ENCODE results near the gene CCDC88C. TPM values are rescaled to one million over a fixed set of nuclear protein-coding genes. Genes with fewer than 3 reads are reported as not detected.
A peak's percentile ranks its signal among the peaks of the same experiment; 100 is the strongest.

Gene CCDC88C
- total RNA-seq, 2 experiments from 2014 or later, result 73.7 to 82.8 TPM

DNA sequence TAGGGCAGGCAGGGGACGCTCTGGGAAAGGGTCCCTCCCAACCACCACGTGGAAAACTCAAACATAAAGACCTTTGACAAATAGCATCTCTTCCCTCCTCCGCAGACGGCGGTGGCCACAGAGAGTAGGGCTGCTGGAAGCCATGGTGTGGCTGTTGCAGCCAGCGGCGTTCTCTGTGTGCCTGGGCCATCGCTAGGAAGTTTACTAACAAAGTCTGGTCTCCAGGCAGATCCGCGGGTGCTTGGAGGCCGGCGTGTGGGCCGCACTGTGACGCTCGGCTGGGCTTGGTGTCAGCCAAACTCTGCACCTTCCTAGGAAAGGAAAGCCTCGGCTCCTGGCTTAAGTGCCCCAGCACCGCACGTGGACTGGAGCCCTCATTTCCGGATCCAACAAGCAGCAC is 65.6 kb downstream of the CCDC88C start:
- intact Hi-C loops (cut with DNase I, micrococcal nuclease), result loop anchor here in 1 of 2 experiments (5.0 kb wide), 1 partner anchor 45 kb away; no protein-coding TSS in a partner anchor
- DNase-seq (no peak), ATAC-seq (no peak)
- Mint-ChIP-seq H3K4me1 (peaks cover 94% of the 10 kb centered on the region), H3K4me3 (peak overlapping the region; percentile 65), H3K27ac (peak overlapping the region; percentile 92), H3K27me3 (no peaks in the 10 kb centered on the region), H3K9me3 (ENCODE audit: low read depth) (no peaks in the 10 kb centered on the region), H3K36me3 (ENCODE audit: low read depth) (peaks cover 20% of the 10 kb centered on the region)
- POLR2A ChIA-PET, result interaction anchor here (0.8 kb wide), 1 partner anchor 25 kb away, joined by 3 read pairs; no protein-coding TSS in a partner anchor
- CTCF ChIA-PET, result interaction anchor here (0.7 to 2.9 kb wide), 4 partner anchors 9 to 150 kb away, joined by 3 to 14 read pairs (median 5); no protein-coding TSS in a partner anchor

DNA sequence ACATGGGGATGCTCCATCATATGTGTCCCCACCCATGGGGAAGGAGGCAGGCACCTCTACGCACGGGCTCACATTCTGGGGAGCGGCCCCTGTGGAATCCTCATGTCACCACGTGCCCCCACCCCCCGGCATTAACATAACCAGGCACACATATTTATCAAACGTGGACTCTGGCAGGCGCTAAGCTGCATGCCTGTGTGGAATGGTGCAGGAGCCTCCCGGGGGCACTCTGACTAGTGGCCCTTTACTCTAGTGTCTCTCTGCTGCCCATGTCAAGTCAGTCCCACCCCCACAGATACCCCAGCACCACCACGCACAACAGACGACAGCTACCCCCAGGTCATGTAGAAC is 66.1 kb downstream of the CCDC88C start:
- Mint-ChIP-seq H3K27ac (peak overlapping the region; percentile 92), H3K9me3 (ENCODE audit: low read depth) (no peaks in the 10 kb centered on the region), H3K27me3 (no peaks in the 10 kb centered on the region), H3K4me3 (peak overlapping the region; percentile 65), H3K36me3 (ENCODE audit: low read depth) (peaks cover 17% of the 10 kb centered on the region), H3K4me1 (peaks cover 95% of the 10 kb centered on the region)
- ChIA-PET POLR2A (interaction anchor here (1.2 to 3.1 kb wide), 5 partner anchors 23 to 59 kb away, joined by 4 to 9 read pairs (median 7); no protein-coding TSS in a partner anchor), CTCF (interaction anchor here (0.7 to 3.4 kb wide), 12 partner anchors 9 to 150 kb away, joined by 3 to 29 read pairs (median 5); no protein-coding TSS in a partner anchor)
- ATAC-seq (no peak), DNase-seq (no peak)
- intact Hi-C loops (cut with DNase I, micrococcal nuclease), result loop anchor here (1.0 to 5.0 kb wide), 3 partner anchors 16 to 46 kb away; no protein-coding TSS in a partner anchor

DNA sequence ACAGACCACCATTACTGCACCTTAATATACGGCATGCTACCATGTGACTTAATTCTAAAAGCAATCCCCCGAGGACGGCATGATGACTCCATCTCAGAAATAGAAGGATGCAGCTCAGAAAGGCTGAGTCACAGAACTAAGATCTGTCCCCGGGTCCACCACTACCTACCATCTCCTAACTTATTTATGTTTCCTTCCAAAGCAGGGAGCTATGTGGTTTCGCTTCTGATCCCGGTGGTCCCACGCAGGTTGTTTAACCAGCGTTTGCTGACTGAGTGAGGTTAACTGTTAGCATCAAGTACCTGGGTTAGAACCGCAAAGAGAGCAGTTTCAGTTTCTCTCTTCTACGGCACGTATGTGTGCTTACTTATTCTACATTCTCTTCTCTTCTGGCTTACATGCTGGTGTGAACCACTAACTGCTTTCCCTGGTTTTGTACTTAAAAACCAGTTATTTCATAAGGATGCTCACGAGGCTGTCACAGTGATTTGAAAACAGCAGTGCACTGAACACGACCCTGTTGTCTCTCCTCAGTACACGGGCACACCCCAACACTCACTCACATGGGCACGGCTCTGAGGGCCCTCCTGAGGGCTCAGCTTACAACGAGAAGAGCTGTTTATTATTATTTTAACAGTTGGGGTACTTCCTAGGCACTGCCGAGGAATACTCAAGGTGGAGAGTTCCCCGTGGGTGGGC is 66.7 kb downstream of the CCDC88C start:
- POLR2A ChIA-PET, result interaction anchor here (0.6 to 3.1 kb wide), 13 partner anchors 9 to 66 kb away, joined by 3 to 18 read pairs (median 6); partner anchors contain the start of gene CCDC88C
- intact Hi-C loops (cut with DNase I, micrococcal nuclease), result loop anchor here (1.0 to 5.0 kb wide), 3 partner anchors 16 to 46 kb away; no protein-coding TSS in a partner anchor
- Mint-ChIP-seq H3K36me3 (ENCODE audit: low read depth) (peaks cover 15% of the 10 kb centered on the region), H3K9me3 (ENCODE audit: low read depth) (no peaks in the 10 kb centered on the region), H3K27ac (peak overlapping the region; percentile 92), H3K4me1 (peaks cover 95% of the 10 kb centered on the region), H3K27me3 (no peaks in the 10 kb centered on the region), H3K4me3 (peak overlapping the region; percentile 65)
- DNase-seq (peak; percentile 81), ATAC-seq (peak; percentile 59)
- CTCF ChIA-PET, result interaction anchor here (0.6 to 3.4 kb wide), 17 partner anchors 10 to 102 kb away, joined by 3 to 29 read pairs (median 5); no protein-coding TSS in a partner anchor

DNA sequence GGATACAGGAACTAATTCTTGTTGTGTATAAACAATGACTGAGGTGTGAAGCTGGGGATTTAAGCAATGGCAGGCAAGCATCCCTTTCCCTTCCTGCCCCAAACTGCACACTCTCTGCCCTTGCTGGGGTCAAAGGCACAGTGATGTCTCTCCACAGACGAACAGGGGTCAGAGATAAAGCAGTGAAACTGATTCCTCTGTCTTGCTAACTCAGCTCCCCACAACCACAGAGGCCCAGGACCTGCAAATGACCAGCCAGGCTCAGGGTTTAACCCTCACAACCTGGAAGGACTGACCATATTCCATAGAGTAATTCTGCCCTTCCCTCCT is 67.2 kb downstream of the CCDC88C start:
- ChIA-PET CTCF (interaction anchor here (0.6 to 3.4 kb wide), 16 partner anchors 10 to 101 kb away, joined by 3 to 29 read pairs (median 5); no protein-coding TSS in a partner anchor), POLR2A (interaction anchor here (0.6 to 3.1 kb wide), 14 partner anchors 9 to 70 kb away, joined by 3 to 18 read pairs (median 6); no protein-coding TSS in a partner anchor)
- peaks cover 14% of the 10 kb centered on the region for H3K36me3 Mint-ChIP-seq (ENCODE audit: low read depth)
- ATAC-seq (peak; percentile 1), DNase-seq (no peak)
- H3K9me3 Mint-ChIP-seq (ENCODE audit: low read depth), result no peaks in the 10 kb centered on the region
- intact Hi-C loops (cut with DNase I, micrococcal nuclease), result loop anchor here (2.0 to 5.0 kb wide), 2 partner anchors 38 to 47 kb away; no protein-coding TSS in a partner anchor
- H3K27me3 Mint-ChIP-seq, result no peaks in the 10 kb centered on the region
- H3K4me3 Mint-ChIP-seq, result peak overlapping the region; percentile 65
- peaks cover 91% of the 10 kb centered on the region for H3K4me1 Mint-ChIP-seq
- peak overlapping the region; percentile 92 for H3K27ac Mint-ChIP-seq

DNA sequence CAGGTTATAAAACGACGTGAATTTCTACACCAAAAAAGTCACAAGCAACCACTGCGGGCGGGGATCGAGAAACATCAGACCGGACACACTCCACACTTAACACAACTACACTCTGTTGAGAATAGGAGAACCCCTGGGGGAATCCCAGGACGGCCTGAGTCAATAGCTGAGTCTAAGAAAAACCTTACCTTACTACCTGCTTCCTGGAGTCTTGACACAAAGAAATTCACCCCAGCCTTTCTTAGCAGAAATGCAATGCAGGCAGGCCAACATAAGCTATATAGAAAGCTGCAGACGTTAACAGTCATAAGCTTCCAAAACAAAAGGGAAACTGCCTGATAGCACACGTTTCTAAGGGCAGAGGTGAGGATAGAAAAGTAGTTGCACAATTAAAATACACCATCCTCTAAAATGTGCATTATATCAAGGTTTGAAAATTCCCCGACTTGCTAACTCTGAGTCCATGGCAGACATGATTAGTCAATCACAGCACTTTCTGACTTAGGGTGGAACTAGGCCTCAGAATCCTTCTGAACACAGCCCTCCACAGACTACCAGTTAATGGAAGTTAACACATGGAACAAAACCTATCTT is 68.0 kb downstream of the CCDC88C start:
- peaks cover 9% of the 10 kb centered on the region for H3K36me3 Mint-ChIP-seq (ENCODE audit: low read depth)
- peak overlapping the region; percentile 92 for H3K27ac Mint-ChIP-seq
- ChIA-PET POLR2A (interaction anchor here (0.5 to 3.1 kb wide), 11 partner anchors 21 to 367 kb away, joined by 3 to 18 read pairs (median 7); partner anchors contain the start of gene CCDC88C), CTCF (interaction anchor here (0.7 to 3.4 kb wide), 19 partner anchors 9 to 346 kb away, joined by 3 to 29 read pairs (median 5); partner anchors contain the start of gene GPR68)
- peak overlapping the region; percentile 65 for H3K4me3 Mint-ChIP-seq
- H3K4me1 Mint-ChIP-seq, result peaks cover 86% of the 10 kb centered on the region
- DNase-seq (peak; percentile 88), ATAC-seq (peak; percentile 74)
- intact Hi-C loops (cut with DNase I, micrococcal nuclease), result loop anchor here (1.0 to 5.0 kb wide), 9 partner anchors 24 to 379 kb away; partner anchors contain the start of gene PPP4R3A (in 1 of the 2)
- no peaks in the 10 kb centered on the region for H3K9me3 Mint-ChIP-seq (ENCODE audit: low read depth)
- no peaks in the 10 kb centered on the region for H3K27me3 Mint-ChIP-seq

DNA sequence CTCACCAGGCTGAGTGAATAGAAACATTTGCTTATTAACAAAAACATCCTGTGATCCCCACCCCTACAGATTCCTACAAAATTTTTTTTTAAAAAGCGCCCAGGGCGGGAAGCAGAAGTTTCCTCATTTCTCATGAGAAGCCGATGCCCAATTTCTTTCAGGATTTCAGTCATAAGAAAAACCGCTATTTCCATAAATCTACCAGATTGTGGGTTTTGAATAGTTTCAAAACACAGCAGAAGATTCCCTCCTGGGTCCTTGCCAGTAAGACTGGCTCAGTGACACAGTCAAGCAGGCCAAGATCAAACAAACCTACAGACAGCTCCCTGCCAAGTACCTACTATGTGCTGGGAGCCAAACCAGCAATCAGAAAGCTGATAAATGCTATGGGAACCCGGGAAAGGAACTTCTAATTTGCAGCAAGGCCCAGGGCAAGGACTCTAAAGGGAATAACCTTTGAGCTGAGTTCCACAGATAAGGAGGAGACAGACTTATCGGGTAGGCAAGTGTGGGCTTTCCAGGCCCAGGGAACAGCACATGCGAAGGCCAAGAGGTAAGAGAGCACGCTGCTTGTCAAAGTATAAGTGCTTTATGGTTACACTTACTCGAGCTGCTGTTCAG is 68.7 kb downstream of the CCDC88C start:
- Mint-ChIP-seq H3K4me1 (peaks cover 83% of the 10 kb centered on the region), H3K36me3 (ENCODE audit: low read depth) (peaks cover 6% of the 10 kb centered on the region), H3K4me3 (peak overlapping the region; percentile 65), H3K27ac (peak overlapping the region; percentile 92), H3K9me3 (ENCODE audit: low read depth) (no peaks in the 10 kb centered on the region), H3K27me3 (no peaks in the 10 kb centered on the region)
- ChIA-PET CTCF (interaction anchor here (0.7 to 3.4 kb wide), 15 partner anchors 9 to 210 kb away, joined by 3 to 29 read pairs (median 5); partner anchors contain the start of gene GPR68), POLR2A (interaction anchor here (0.5 to 3.1 kb wide), 10 partner anchors 22 to 368 kb away, joined by 3 to 18 read pairs (median 7); partner anchors contain the start of gene CCDC88C)
- no peak for ATAC-seq
- intact Hi-C loops (cut with DNase I, micrococcal nuclease), result loop anchor here (1.0 kb wide), 7 partner anchors 24 to 379 kb away; partner anchors contain the start of gene PPP4R3A (in 1 of the 2)
- peak; percentile 48 for DNase-seq

DNA sequence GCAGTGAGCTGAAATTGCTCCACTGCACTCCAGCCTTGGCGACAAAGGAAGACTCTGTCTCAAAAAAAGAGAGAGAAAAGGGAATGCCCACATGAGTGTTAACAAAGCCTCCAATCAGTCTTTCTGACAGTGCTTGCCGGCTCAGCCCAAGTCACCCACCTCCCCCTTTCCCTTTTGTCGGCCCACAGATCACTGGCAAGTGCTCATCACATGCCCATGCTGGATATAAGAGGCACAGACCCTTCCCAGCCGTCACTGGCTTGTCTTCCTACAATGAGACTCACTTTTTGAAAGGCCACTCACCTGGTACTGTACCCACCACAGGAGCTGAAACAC is 70.8 kb downstream of the CCDC88C start:
- intact Hi-C loops (cut with DNase I, micrococcal nuclease), result no loop called here
- H3K4me1 Mint-ChIP-seq, result peaks cover 64% of the 10 kb centered on the region
- H3K27ac Mint-ChIP-seq, result peak overlapping the region; percentile 19

DNA sequence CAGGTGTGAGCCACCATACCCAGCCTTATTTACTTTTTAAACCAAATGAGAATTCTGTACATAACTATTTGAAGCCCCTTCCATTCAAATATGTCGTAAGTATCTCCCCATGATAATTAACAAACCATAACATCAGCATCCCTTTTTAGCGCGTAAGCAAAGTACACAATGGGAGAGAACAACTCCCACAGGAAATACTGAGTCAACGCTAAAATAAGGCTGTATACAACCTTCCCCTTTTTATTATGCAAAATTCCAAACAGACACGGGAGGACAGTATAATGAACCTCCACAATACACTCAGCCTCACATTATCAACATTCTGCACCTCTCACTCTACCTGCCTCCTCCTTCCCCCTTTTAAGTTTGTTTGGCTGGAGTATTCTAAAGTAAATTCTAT is 73.5 kb downstream of the CCDC88C start:
- Mint-ChIP-seq H3K36me3 (ENCODE audit: low read depth) (peaks cover 19% of the 10 kb centered on the region), H3K27me3 (no peaks in the 10 kb centered on the region), H3K4me1 (peaks cover 37% of the 10 kb centered on the region), H3K4me3 (no peak overlapping the region), H3K27ac (peak overlapping the region; percentile 53), H3K9me3 (ENCODE audit: low read depth) (no peaks in the 10 kb centered on the region)
- no peak for ATAC-seq
- intact Hi-C loops (cut with DNase I, micrococcal nuclease), result no loop called here
- POLR2A ChIA-PET, result no interaction called here
- DNase-seq, result no peak
- CTCF ChIA-PET, result interaction anchor here (0.7 kb wide), 1 partner anchor 57 kb away, joined by 3 read pairs; no protein-coding TSS in a partner anchor

More for the DNA sequence above, 70.8 kb downstream of the CCDC88C start:
- Mint-ChIP-seq H3K9me3 (ENCODE audit: low read depth) (no peaks in the 10 kb centered on the region), H3K36me3 (ENCODE audit: low read depth) (peaks cover 8% of the 10 kb centered on the region), H3K4me3 (no peak overlapping the region), H3K27me3 (no peaks in the 10 kb centered on the region)
- POLR2A ChIA-PET, result no interaction called here
- no peak for ATAC-seq
- CTCF ChIA-PET, result interaction anchor here (0.6 to 0.7 kb wide), 2 partner anchors 22 to 559 kb away, joined by 3 to 7 read pairs; no protein-coding TSS in a partner anchor
- DNase-seq, result no peak

DNA sequence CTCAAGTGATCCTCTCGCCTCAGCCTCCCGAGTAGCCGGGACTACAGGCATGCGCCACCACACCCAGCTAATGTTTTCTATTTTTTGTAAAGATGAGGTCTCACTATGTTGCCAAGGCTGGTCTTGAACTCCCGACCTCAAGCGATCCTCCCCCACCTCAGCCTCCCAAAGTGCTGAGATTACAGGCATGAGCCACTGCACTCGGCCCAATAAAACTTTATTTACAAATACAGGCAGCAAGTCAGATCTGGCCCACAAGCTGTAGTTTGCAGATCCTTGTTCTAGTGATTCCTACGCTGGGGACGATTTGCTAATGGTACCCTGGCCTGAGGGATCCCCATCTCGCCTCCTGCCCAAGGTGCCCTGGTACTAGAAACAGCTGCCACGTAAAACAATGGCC is 74.6 kb downstream of the CCDC88C start:
- CTCF ChIA-PET, result interaction anchor here (0.6 to 1.5 kb wide), 8 partner anchors 10 to 823 kb away, joined by 3 to 6 read pairs (median 3); no protein-coding TSS in a partner anchor
- ATAC-seq, result no peak
- Mint-ChIP-seq H3K36me3 (ENCODE audit: low read depth) (peaks cover 25% of the 10 kb centered on the region), H3K27me3 (no peaks in the 10 kb centered on the region), H3K27ac (peak overlapping the region; percentile 42), H3K4me3 (no peak overlapping the region), H3K9me3 (ENCODE audit: low read depth) (no peaks in the 10 kb centered on the region), H3K4me1 (peaks cover 27% of the 10 kb centered on the region)
- DNase-seq, result no peak
- POLR2A ChIA-PET, result no interaction called here
- intact Hi-C loops (cut with DNase I, micrococcal nuclease), result no loop called here

DNA sequence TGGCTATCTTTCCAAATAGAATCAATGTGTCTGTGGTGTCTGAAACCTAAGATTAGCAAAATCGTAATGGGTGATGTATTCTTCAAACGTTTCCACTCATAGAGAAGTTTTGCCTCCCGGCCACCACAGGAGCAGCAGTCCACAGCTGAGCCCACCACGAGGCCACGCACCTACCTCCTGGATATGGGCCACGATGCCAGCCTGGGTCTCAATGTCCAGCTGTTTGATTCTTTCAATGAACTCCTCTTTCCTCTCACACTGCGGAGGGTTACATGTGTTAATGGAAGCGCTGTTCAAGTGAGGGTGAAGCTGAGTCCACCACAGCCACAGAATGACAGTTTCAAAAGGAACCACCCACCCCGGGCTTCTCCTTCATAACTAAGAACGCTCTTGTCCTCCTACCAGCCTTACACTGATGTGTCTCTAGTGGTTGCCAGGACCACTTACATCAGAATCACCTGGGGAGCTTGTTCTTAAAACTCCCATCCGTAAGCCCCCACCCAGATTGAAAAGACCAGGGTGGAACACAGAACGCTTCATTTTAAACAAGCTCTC is 75.3 kb downstream of the CCDC88C start:
- POLR2A ChIA-PET, result interaction anchor here (0.6 kb wide), 2 partner anchors 8 to 73 kb away, joined by 3 read pairs; no protein-coding TSS in a partner anchor

More for the DNA sequence above, 75.3 kb downstream of the CCDC88C start:
- Mint-ChIP-seq H3K9me3 (ENCODE audit: low read depth) (no peaks in the 10 kb centered on the region), H3K4me3 (no peak overlapping the region), H3K27ac (no peak overlapping the region), H3K27me3 (no peaks in the 10 kb centered on the region), H3K36me3 (ENCODE audit: low read depth) (peaks cover 25% of the 10 kb centered on the region), H3K4me1 (peaks cover 23% of the 10 kb centered on the region)
- CTCF ChIA-PET, result interaction anchor here (0.6 to 2.7 kb wide), 7 partner anchors 9 to 824 kb away, joined by 3 to 10 read pairs (median 3); no protein-coding TSS in a partner anchor
- intact Hi-C loops (cut with DNase I, micrococcal nuclease), result no loop called here
- ATAC-seq (no peak), DNase-seq (no peak)

Measured in activated CD4-positive, alpha-beta T cell treated with anti-CD3 and anti-CD28 coated beads for 36 hours (primary cell).